Measurements from ENCODE around the gene ARL2BP.

DNA sequence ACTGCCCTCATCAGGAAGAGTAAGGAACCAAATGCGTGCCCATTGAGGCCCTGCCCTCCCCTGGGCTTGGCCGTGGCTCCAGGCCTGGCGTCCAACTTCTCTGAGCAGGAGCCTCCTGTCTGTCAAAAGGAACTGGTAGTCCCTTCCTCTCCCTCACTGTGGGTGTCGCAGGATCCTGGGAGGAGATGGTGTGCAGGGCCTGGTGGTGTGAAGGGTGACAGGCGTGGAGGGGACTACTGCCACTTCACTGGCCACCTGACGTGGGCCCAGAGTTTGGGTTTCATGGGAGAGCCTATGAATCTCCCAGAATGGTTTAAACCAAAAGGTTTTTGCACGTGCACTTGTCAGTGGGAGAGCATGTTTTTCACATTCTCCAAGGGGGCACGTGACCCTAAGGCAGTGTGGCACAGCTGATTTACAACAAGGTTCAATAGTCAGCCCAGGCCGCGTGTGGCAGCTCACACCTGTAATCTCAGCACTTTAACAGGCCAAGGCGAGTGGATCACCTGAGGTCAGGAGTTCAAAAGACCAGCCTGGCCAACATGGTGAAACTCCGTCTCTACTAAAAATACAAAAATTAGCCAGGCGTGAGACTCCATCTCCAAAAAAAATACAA is 12.5 kb downstream of the ARL2BP start:
- no peak for TF ChIP-seq POLR2A (IDR thresholded peaks at IDR 0.05; ENCODE audit: low read length)
- no peak for TF ChIP-seq GATA1 (IDR thresholded peaks at IDR 0.05; ENCODE audit: low read depth, low read length)

Data from erythroblast (primary cell).